ENCODE measurements around the gene ENC1.

- TF ChIP-seq EZH2phosphoT487 (IDR thresholded peaks at IDR 0.05; ENCODE audit: borderline replicate concordance): no peak
- TF ChIP-seq CTCF (IDR thresholded peaks at IDR 0.05 in 2 of 3, conservative IDR thresholded peaks at IDR 0.05 in 1 of 3; ENCODE audit: borderline replicate concordance in 1 of 3, insufficient read depth in 1 of 3, low read depth in 2 of 3, low read length in 2 of 3): no peak
- no peak for TF ChIP-seq SIN3A (IDR thresholded peaks at IDR 0.05; ENCODE audit: low read depth)
Observed at GRCh38 chr5:74647096-74647495, 6.6 kb upstream of the ENC1 start.

Data from HCT116 (cell line).